Mesodermal cell (in vitro differentiated cells): ENCODE measurements around the gene XG.
"Not testable (repeated sequence)": the region's sequence is repeated elsewhere in the genome, so short reads cannot be mapped to it uniquely, and the experiment has no call there.

Experiments
- H3K27ac ChIP-seq: 2 replicates; pipeline ENCODE4 v1.7.0; 2013; ENCODE audit warnings: mild to moderate bottlenecking, low read depth, low read length, moderate library complexity; ENCODE audit not compliant: severe bottlenecking
- H3K36me3 ChIP-seq: 2 replicates; pipeline ENCODE4 v1.7.1; 2013; ENCODE audit warnings: mild to moderate bottlenecking, low read length, moderate library complexity; ENCODE audit not compliant: control insufficient read depth, insufficient read depth
- H3K4me1 ChIP-seq: one replicate; pipeline ENCODE4 v1.7.1; 2013; ENCODE audit warnings: mild to moderate bottlenecking, low read length; ENCODE audit not compliant: insufficient read depth, control insufficient read depth, poor library complexity, severe bottlenecking
- H3K4me3 ChIP-seq: 2 replicates; pipeline ENCODE4 v1.7.0; 2013; ENCODE audit warnings: low read length, control low read depth, mild to moderate bottlenecking; ENCODE audit not compliant: insufficient read depth, poor library complexity, severe bottlenecking; ENCODE audit errors: extremely low read depth
- H3K9me3 ChIP-seq: 2 replicates; pipeline ENCODE4 v1.7.1; 2013; ENCODE audit warnings: mild to moderate bottlenecking, low read length, moderate library complexity; ENCODE audit not compliant: control insufficient read depth
- WGBS, 2 experiments: methylation state at CpG; one replicate each; pipeline ENCODE4 v1.1.5; 2013; ENCODE audit warnings: missing lambda C conversion rate in 2 of 2; ENCODE audit not compliant: insufficient coverage in 2 of 2; 5-methylcytosine and 5-hydroxymethylcytosine counted together

The XG gene

DNA sequence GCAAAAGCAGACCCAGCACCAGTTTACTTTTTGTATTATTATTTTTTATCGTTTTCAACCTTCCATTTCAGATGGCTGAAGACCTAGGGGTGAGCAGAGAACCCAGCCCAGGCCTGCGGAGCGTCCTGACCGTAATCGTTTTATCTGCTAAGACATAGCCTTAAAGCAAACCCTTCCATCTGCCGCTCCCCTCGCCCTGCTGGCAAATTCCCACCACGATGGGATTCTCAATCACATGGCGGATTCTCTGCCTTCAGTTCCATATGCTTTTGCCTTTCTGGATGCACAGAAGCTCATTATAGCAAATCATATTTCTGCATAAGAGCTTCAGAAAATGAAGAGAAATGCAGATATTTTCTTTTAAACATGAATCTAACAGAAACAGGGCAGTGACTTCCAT lies 18.6 kb upstream of the XG start:
- 95 to 99% methylated on average over 8 to 9 of the region's 9 CpGs for WGBS, 2 experiments
- Histone ChIP-seq H3K27ac (no peak overlapping the region), H3K4me3 (no peak overlapping the region), H3K4me1 (no peaks in the 10 kb centered on the region), H3K36me3 (peaks cover 90% of the 10 kb centered on the region), H3K9me3 (peaks cover 8% of the 10 kb centered on the region)

DNA sequence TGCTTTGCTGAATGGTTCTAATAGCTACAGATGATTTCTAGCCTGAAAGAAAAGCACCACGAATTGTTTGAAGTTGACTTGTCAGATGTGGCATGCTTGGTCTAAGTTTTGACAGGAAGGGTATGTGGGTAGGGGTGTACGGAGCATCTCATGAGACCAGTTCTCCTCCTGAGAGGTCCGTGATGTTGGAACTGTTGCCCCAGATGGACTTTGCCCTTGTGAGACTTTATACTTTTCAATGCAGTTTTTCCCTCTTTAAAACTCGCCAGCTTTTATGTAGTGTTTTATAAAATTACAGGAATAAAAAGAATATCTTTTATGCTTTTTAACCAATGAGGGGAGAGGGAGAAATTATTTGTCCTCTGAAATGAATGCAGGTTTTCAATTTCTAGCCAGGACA lies 16.6 kb upstream of the XG start:
- Histone ChIP-seq H3K27ac (no peak overlapping the region), H3K9me3 (peaks cover 8% of the 10 kb centered on the region), H3K36me3 (peaks cover 87% of the 10 kb centered on the region), H3K4me3 (no peak overlapping the region), H3K4me1 (no peaks in the 10 kb centered on the region)
- WGBS, 2 experiments: 95 to 100% methylated on average over 1 to 2 of the region's 4 CpGs

DNA sequence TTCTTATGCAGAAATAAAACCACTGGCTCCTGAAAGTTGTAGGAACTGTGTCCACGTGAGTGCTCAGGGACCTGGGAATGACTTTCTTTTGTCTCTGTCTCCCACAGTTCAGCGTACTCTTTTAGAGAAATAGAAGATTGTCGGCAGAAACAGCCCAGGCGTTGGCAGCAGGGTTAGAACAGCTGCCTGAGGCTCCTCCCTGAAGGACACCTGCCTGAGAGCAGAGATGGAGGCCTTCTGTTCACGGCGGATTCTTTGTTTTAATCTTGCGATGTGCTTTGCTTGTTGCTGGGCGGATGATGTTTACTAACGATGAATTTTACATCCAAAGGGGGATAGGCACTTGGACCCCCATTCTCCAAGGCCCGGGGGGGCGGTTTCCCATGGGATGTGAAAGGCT lies 11.2 kb upstream of the XG start:
- no peak overlapping the region for H3K27ac ChIP-seq
- no peak overlapping the region for H3K4me3 ChIP-seq
- 95 to 97% methylated on average over 9 to 11 of the region's 11 CpGs for WGBS, 2 experiments
- H3K36me3 ChIP-seq: peaks cover 72% of the 10 kb centered on the region
- H3K4me1 ChIP-seq: no peaks in the 10 kb centered on the region
- H3K9me3 ChIP-seq: no peaks in the 10 kb centered on the region

DNA sequence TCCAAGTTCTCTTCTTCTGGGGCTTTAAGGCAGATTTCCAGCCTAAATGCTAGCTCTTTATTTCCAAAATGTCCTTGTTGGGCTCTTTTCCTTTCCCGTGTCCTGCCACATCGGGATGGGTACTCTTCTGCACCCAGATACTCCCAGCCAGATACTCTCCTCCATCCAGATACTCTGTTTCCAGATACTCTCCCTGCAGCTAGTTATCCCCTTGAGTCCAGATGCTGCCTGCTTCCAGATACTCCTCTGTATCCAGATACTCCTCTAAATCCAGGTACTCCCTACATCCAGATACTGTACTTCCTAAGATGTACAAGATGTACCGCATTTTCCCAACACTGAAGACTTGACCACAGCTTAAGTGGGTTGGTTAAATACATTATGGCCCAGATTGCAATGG lies 10.5 kb upstream of the XG start:
- Histone ChIP-seq H3K9me3 (no peaks in the 10 kb centered on the region), H3K4me3 (no peak overlapping the region), H3K36me3 (peaks cover 67% of the 10 kb centered on the region), H3K4me1 (no peaks in the 10 kb centered on the region), H3K27ac (no peak overlapping the region)
- 96 to 100% methylated on average over 2 to 3 of the region's 3 CpGs for WGBS, 2 experiments

DNA sequence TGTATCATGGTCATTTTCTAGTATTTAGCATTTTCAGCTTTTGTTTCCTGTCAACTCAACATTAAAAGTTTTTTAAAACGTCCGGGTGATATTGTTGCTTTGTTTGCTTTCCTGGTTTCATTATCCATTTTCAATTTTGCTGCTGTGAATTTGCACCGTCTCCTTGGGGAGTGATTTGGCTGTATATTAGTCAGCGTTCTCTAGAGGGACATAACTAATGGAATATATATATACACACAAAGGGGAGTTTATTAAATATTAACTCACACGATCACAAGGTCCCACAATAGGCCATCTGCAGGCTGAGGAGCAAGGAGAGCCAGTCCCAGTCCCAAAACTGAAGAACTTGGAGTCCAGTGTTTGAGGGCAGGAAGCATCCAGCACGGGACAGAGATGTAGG lies 5.6 kb upstream of the XG start:
- not testable (repeated sequence) for H3K4me3 ChIP-seq, H3K9me3 ChIP-seq, H3K27ac ChIP-seq, H3K4me1 ChIP-seq
- WGBS, 2 experiments: 89 to 91% methylated on average over 1 of the region's 6 CpGs
- H3K36me3 ChIP-seq: peaks cover 25% of the 10 kb centered on the region

DNA sequence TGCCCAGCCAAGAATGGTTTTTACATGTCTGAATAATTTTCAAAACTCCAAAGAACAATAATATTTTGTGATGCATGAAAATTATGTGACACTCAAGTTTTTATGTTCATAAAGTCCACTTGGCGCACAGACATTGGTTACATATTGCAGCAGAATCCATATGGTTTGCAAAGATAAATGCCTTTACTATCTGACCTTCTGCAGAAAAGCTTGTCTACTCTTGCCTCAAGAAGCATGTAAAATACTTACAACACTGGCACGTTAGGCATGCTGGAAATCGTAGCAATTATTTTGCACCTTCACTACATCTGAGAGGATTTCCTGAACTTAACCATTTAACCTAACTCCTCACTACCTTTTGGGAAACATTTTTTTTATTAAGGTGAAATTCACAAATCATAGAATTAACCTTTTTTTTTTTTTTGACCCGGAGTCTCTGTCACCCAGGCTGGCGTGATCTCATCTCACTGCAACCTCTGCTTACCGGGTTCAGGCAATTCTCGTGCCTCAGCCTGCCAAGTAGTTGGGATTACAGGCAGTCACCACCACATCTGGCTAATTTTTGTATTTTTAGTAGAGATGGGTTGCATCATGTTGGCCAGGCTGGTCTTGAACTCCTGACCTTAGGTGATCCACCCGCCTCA lies 3.5 kb upstream of the XG start:
- H3K4me3 ChIP-seq: no peak overlapping the region
- 79 to 97% methylated on average over 4 to 6 of the region's 8 CpGs for WGBS, 2 experiments
- peaks cover 9% of the 10 kb centered on the region for H3K36me3 ChIP-seq
- peaks cover 4% of the 10 kb centered on the region for H3K9me3 ChIP-seq
- no peaks in the 10 kb centered on the region for H3K4me1 ChIP-seq
- H3K27ac ChIP-seq: no peak overlapping the region

DNA sequence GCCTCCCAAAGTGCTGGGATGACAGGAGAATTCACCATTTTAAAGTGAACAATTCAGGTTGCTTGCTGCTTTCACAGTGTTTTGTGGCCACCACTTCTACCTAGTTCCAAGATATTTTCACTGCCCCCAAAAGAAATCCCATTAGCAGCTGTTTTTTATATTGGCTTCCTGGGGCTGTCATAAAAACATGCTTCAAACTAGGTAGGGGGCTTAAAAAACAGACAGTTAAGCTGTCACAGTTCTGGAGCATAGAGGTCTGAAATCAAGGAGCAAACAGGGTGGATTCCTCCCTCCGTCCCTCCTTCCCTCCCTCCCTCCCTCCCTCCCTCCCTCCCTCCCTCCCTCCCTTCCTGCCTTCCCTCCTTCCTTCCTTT lies 3.0 kb upstream of the XG start:
- no peak overlapping the region for H3K4me3 ChIP-seq
- H3K36me3 ChIP-seq: peaks cover 4% of the 10 kb centered on the region
- peaks cover 4% of the 10 kb centered on the region for H3K9me3 ChIP-seq
- H3K27ac ChIP-seq: no peak overlapping the region
- no peaks in the 10 kb centered on the region for H3K4me1 ChIP-seq
- WGBS, 2 experiments: no CpG with 5 or more reads among the region's 1 CpG

DNA sequence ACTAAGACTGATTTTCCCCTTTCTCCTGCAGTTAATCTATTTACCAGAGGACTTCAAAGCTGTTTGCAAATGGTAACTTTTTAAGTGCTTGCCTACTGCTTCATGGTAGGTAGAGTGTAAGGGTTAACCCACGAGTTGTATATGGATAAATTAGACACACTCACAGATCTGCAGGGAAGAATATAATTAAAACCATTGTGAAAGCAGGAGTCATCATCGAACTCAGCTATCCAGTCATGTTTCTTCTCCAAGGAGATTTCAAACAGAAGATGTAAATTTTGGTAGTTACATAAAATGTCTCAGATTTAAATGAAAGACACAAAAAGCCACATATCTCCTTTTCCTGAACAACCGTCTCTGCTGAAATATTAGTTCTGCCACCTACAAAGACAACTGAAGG lies 549 bp upstream of the XG start:
- Histone ChIP-seq H3K27ac (no peak overlapping the region), H3K4me3 (no peak overlapping the region), H3K4me1 (no peaks in the 10 kb centered on the region), H3K9me3 (peaks cover 4% of the 10 kb centered on the region), H3K36me3 (no peaks in the 10 kb centered on the region)
- WGBS, 2 experiments: no CpG with 5 or more reads among the region's 3 CpGs

DNA sequence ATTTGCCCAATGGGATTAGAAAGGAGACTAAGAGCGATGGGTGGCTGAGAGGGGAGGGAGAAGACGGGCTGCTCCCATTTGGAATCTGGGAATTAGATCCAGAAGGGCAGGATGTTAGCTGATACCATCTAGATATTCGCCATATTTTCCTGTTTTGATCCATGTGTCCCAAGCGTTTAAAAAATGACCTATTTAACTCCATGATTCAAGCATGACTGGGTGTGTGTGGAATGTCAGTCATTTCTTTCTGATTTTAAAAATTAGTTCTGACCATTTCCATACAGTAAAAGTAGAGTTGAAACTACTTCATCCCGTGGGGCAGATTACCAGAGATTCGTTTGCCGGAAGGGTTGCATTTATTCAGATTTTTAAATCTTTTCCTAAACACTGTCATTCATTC lies 601 bp downstream of the XG start:
- H3K36me3 ChIP-seq, H3K27ac ChIP-seq, H3K4me3 ChIP-seq, H3K4me1 ChIP-seq, H3K9me3 ChIP-seq: not testable (repeated sequence)
- 94% methylated on average over 3 of the region's 7 CpGs; no CpG with 5 or more reads in 1 of the 2 experiments for WGBS, 2 experiments

DNA sequence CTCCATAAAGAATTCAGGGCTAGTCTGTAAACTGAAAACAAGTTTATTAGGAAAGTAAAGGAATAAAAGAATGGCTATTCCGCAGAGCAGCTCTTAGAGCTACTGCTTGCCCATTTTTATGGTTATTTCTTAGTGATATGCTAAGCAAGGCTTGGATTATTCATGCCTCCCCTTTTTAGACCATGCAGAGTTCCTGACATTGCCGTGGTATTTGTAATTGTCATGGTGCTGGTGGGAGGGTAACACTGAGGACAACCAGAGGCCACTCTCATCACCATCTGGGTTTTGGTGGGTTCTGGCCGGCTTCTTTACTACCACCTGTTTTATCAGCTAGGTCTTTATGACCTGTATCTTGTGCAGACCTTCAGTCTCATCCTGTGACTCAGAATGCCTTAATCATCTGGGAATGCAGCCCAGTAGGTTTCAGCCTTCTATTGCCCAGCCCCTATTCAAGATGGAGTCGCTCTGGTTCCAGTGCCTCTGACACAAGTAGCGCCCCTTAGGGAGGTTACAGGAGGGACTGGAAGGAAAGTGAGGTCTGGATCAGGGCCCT lies 3.4 kb downstream of the XG start:
- H3K27ac ChIP-seq, H3K36me3 ChIP-seq, H3K4me1 ChIP-seq, H3K9me3 ChIP-seq, H3K4me3 ChIP-seq: not testable (repeated sequence)
- 50 to 80% methylated on average over 1 of the region's 5 CpGs for WGBS, 2 experiments

DNA sequence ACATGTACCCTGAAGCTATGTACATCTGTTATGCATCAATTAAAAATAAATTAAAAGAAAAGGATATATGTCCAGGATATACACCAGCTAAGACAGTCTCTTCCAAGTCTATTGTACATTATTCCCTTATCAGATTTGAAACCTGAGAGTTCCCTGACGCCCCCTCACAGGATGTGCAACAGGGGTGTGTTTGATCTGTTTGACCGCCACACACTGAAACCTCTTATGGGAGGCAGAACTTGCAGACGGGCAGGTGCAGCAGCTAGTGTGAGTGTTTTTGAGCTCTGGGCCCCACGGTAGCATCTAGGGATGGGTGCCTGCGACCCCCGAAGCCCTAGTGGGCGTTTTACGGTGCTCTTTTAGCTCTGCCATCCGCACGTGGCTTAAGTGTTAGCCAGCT lies 4.7 kb downstream of the XG start:
- Histone ChIP-seq H3K9me3 (no peaks in the 10 kb centered on the region), H3K4me3 (no peak overlapping the region), H3K4me1 (no peaks in the 10 kb centered on the region), H3K36me3 (no peaks in the 10 kb centered on the region), H3K27ac (no peak overlapping the region)
- WGBS, 2 experiments: 86 to 94% methylated on average over 8 to 9 of the region's 10 CpGs
